HG03469 (cell line): ENCODE results near the gene RNLS.

Experiments used
- ATAC-seq: cut with Tn5 transposase; IDR thresholded peaks from one replicate; pipeline ENCODE4 v1.9.1; 2021; ENCODE audit warnings: mild to moderate bottlenecking, moderate library complexity, moderate number of reproducible peaks; ENCODE audit not compliant: unreplicated experiment

RNLS gene

DNA sequence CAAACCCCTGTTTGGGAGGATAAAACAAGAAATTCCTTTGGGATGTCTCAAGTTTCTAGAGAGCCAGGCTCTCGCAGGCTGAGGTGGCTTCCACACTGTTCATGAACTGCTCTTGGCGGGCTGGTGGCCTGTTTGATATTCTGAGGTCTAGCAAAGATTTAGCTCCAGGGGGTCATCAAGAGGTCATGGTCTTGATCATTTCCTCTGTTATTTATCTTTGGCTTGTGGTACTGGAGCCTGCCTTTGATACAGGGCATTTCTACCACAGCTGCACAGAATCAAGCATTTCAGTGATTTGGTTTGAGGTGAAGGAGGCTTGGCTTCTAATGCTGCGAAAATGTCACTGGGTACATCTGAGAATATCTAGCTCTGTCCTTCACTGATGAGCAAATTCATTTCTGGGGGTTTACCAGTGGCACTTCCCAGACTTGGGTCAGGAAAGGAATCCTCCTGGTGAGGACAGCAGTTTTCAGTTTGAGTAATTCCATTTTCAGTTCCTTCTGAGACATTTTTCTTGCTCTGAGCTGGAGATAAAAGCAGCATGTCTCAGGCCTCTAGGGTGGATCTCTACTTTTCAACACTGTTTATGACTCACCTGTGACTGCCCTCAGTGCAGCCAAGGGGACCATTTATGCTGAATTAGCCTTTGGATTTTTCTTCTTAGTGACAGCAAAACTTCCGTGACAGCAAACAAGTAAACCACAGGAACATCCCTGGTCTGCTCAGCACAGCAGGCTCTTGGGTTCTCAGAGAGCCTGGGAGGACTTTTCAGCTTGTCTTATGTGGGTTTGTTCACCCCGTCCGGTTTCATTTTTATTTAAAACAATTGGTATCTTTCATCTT, 312.0 kb downstream of the RNLS start:
- ATAC-seq: peak; percentile 75

DNA sequence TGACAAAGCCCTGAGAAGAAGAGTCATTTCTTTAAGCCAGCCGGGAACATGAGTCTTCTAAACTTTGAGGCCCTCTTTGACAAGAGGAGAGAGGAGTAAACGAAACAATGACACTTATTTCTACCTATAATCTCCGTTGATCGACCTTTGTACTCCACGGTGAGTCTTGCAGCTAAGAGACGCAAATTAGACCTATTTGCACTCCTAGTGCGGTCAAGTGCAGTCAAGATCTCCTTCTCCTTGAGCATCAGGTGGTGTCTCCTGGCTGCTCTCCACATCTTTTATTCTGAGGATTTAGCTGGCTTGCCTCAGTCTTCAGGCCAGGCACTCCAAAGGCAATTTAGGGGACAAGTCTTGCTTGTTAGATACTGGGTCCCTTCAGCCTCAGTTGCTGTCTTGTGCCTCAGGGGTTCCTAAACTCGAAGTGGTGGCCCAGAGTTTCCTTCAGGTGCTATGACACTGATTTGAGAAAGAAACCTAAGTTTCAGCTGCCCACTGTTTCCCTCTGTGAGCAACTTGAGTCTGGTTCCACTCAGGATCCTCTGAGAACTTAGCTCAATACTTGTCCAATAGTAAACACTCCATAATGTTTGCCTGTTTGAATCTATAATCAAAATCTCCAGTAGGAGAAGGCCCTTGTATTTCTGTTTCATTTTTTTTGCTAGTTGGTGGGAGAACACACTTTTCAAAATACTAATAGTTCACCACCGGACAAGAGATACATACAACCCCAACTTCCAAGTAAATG, 312.9 kb downstream of the RNLS start:
- no peak for ATAC-seq

GRCh38 chr10:88262591-88263234, 320.4 kb downstream of the RNLS start:
- ATAC-seq: no peak

DNA sequence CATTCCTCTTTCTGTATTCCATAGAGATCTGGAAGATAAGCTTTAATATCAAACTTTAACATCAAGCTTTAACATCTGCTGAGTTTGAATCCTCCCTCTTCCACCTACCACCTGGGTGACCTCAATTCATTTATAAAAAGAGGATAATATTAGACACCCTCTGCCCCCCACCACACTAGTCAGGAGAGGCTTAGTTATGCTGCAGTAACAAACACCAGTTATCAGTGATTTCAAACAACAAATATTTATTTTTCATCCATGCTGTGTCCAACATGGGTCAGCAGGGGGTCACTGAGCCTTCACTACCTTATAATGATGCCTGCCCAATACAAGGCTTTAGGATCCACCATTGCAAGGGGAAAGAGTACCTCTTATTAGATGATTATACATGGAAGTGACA, 322.0 kb downstream of the RNLS start:
- no peak for ATAC-seq

DNA sequence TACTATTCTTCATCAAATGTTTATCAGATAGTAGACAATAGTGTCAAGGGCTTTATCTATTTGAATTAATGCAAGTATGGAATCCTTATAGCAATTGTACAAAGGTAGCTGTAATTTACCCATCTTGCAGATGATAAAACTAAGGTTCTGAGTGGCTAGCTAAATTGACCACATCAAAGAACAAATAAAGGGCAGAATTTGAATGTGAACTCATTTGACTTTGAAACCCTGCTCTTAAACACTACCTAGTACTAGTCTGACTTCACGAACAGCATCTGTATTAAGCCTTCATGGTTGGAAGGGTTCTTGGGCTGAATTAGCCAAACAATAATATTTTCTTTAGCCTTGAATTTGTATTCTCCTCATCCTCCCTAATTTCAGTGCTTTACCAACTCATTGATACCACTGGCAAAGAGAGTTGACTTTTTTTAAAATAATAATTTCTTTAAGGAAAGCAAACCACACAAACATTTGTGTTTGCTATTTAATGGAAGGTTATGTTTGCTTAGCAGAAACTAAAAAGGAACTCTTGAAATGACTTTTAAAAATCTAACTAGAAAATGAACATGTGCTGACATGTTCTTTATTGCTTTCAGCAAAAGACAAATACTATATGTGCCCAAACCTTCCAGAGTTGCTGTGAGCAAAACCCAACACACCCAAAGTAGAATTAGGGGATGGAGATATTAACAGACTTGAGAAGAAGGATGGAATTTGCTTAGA, 322.6 kb downstream of the RNLS start:
- ATAC-seq: no peak

DNA sequence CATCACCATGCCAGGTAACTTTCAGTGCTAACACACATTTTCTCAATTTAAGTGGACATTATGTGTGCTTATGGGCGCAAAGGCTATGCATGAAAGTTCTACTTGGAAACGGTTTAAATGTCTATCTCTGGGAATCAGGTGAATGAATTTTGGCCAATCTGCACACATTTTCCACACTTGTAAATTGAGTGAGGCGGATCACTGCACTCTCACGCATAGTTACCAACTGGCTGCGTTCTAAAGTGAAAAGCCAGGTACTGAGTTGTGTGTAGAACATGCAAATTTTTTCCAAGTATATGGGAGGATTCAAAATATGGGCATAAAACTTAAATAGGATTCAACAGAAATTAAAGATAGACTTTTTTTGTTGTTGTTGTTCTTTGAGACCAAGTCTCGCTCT, 323.7 kb downstream of the RNLS start:
- ATAC-seq: no peak

- no peak for ATAC-seq
Observed at GRCh38 chr10:88256886-88257285, 326.2 kb downstream of the RNLS start.

DNA sequence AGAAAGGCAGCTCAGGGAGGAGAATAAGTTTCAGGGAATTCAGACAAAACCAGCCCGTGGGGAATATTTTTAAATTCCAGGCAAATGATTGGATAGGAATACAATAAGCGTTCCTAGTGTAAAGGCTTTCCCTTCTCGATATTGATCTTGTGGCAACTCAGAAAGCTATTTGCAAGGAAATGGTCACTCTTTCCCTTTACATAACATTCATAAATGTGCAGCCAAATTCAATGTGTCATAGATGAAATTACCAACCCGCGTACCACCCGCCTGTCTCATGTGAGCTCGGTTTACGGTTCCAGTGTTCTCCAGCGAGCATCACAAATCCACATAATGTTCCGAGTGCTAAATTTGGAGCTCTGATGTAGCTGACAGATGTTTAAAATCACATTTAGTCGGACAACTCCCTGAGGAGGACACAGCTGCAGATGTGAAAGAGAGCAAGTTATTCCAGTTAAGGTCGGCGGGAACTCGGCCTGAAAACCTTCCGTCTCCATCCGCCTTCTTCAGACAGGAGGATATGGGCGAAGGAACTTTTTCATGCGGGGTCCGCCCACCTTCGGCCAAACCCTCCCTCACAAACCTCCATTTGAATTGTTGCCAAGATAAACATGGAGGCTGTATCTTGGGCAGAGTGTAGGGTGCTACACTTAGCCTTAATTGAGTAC, 327.0 kb downstream of the RNLS start:
- no peak for ATAC-seq

- ATAC-seq: no peak
Observed at GRCh38 chr10:88254091-88254490, 329.0 kb downstream of the RNLS start.

- ATAC-seq: no peak
Observed at GRCh38 chr10:88253622-88254021, 329.5 kb downstream of the RNLS start.

- ATAC-seq: no peak
Observed at GRCh38 chr10:88253128-88253527, 330.0 kb downstream of the RNLS start.

DNA sequence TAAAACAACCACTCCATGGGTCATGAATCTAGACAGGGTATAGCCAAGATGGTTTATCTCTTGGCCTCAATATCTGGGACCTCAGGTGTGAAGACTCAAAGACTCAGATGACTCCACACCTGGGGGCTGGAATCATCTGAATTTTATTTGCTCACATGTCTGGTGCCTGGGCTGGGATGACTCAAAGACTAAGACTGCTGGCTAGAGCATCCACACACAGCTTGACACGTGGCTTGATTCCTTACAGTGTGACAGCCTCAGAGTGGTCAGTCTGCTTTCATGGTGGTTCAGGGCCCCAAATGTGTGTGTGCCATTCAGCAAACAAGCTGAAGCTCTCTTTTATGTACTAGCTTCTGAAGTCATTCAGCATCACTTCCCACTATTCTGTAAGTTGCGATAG, 333.7 kb downstream of the RNLS start:
- ATAC-seq: no peak

DNA sequence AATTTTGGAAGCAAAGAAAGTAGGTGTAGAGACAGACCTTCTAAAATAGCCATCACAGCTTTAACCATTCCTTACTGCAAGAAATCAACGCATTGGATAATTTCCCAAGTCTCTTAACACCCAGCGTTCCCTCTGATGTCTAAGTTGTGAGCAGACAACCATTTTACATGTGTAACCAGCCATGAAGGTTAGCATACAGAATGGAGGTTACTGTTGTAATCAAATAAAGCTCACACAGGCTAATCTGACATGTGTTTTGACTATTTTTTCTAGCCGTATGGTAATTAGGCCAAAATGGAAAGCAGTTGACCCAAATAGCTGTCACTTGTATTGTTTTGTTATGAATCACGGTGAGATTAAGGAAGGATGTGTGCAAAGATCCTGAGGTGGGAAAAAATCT, 336.4 kb downstream of the RNLS start:
- no peak for ATAC-seq

DNA sequence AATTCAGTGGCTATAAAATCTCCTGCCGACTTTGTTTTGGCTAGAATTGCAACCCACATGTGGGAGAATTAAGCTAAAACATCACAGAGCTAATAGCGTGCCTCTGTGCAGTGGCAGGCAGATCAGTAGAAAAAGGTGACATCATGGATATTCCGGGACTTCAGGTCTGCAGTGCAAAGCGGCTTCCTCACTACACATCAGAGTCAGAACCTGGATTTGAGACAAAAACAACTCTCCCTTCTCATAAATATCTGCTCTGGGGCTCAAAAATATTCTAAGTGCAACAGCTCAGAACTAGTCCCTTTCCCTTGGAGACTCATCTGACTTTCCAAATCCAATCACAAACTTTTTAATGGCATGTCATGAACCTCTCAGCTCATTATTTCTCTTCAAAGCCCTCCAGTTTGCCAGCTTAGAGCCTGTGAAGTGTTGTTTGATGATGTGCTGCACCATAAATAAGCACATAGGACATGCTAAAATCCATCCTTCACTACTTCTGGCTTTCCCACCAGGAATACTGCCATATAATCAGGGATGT, 337.1 kb downstream of the RNLS start:
- no peak for ATAC-seq

GRCh38 chr10:88244781-88245625, 338.1 kb downstream of the RNLS start:
- ATAC-seq: no peak

DNA sequence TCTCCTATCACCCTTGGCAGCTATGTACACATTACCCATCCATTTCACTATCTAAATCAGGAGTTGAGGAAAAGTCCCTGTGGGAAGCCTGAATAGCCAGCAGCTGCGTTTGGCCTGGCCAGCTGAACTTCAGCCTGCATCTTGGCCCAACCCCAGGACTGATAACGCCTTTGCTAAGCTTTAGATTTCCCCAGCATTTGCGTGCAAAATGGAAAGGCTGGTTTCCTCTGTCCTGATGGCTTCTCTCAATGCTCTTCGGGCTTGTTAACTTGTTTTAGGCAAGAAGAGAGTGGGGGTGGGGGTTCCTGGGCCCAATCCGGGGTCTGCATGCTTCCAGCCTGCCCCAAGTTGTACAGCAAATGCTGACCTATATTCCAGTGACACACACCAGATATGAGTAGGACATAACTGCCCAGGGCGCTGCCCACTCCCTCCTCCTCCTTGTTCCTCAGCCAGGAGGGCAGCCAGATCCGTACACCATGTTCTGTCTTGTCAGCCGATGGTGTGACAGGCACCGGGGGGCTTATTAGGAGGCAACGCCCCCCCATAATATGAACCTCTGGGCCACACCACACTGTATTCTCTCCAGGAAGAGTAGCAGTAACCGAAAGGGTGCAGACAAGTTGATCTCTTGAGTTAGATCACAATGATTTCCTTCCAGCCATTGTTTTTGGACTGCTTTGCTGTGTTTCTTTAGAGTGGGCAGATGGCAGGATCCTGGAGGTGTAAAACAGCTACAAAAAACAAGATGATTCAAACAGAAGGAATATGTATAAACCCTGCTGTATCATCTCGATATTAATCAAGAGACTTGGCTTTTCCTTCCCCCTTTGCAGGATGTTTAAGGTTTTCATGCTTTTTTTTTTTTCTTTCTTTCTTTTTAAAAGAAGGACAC, 339.0 kb downstream of the RNLS start:
- ATAC-seq: no peak

GRCh38 chr10:88243202-88243744, 339.8 kb downstream of the RNLS start:
- no peak for ATAC-seq

DNA sequence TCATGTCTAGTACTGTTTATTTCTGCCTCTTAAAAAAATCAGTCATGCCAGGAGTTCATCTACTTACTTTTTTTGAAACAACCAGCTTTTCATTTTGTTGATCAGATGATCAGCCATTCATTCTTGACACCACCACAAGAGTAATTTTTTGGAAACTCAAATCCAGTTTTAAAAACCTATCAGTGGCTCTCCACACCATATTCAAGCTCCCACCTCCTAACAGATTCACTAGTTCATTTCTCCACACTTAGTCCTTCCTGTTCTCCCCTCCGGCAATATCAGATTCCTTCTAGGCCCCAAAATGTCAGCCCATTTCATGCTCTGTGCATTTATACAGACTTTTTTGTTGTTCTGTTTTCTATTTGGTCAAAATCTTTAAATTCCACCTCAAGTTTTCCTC, 341.6 kb downstream of the RNLS start:
- ATAC-seq: no peak
